ENCODE results near the gene RHOBTB3.

Gene RHOBTB3

GRCh38 chr5:95788493-95788892 is 57.4 kb downstream of the RHOBTB3 start:
- Histone ChIP-seq H3K36me3 (ENCODE audit: control insufficient read depth, insufficient read depth, low read length) (no peaks in the 10 kb centered on the region), H3K4me1 (ENCODE audit: control insufficient read depth, insufficient read depth, low read length) (no peaks in the 10 kb centered on the region), H3K27ac (ENCODE audit: low read depth, low read length) (no peak overlapping the region), H3K4me3 (ENCODE audit: low read depth, low read length) (no peak overlapping the region), H3K27me3 (ENCODE audit: control insufficient read depth, insufficient read depth, low read length) (no peaks in the 10 kb centered on the region), H3K9me3 (ENCODE audit: control insufficient read depth, insufficient read depth, low read length) (no peaks in the 10 kb centered on the region), H3K9ac (ENCODE audit: low read depth, low read length) (no peak overlapping the region)

GRCh38 chr5:95791751-95792150 is 60.6 kb downstream of the RHOBTB3 start:
- Histone ChIP-seq H3K27ac (ENCODE audit: low read depth, low read length) (no peak overlapping the region), H3K36me3 (ENCODE audit: control insufficient read depth, insufficient read depth, low read length) (no peaks in the 10 kb centered on the region)

GRCh38 chr5:95794070-95794516 is 63.0 kb downstream of the RHOBTB3 start:
- H3K4me1 ChIP-seq (ENCODE audit: control insufficient read depth, insufficient read depth, low read length) = no peaks in the 10 kb centered on the region
- H3K9ac ChIP-seq (ENCODE audit: low read depth, low read length) = no peak overlapping the region
- no peak overlapping the region for H3K4me3 ChIP-seq (ENCODE audit: low read depth, low read length)
- H3K9me3 ChIP-seq (ENCODE audit: control insufficient read depth, insufficient read depth, low read length) = no peaks in the 10 kb centered on the region
- H3K27ac ChIP-seq (ENCODE audit: low read depth, low read length) = no peak overlapping the region
- no peaks in the 10 kb centered on the region for H3K27me3 ChIP-seq (ENCODE audit: control insufficient read depth, insufficient read depth, low read length)
- no peaks in the 10 kb centered on the region for H3K36me3 ChIP-seq (ENCODE audit: control insufficient read depth, insufficient read depth, low read length)

More at GRCh38 chr5:95791751-95792150, 60.6 kb downstream of the RHOBTB3 start:
- Histone ChIP-seq H3K4me3 (ENCODE audit: low read depth, low read length) (no peak overlapping the region), H3K27me3 (ENCODE audit: control insufficient read depth, insufficient read depth, low read length) (no peaks in the 10 kb centered on the region), H3K4me1 (ENCODE audit: control insufficient read depth, insufficient read depth, low read length) (no peaks in the 10 kb centered on the region), H3K9me3 (ENCODE audit: control insufficient read depth, insufficient read depth, low read length) (no peaks in the 10 kb centered on the region), H3K9ac (ENCODE audit: low read depth, low read length) (no peak overlapping the region)

GRCh38 chr5:95797301-95797700 is 66.2 kb downstream of the RHOBTB3 start:
- Histone ChIP-seq H3K27me3 (ENCODE audit: control insufficient read depth, insufficient read depth, low read length) (no peaks in the 10 kb centered on the region), H3K9me3 (ENCODE audit: control insufficient read depth, insufficient read depth, low read length) (no peaks in the 10 kb centered on the region), H3K27ac (ENCODE audit: low read depth, low read length) (no peak overlapping the region), H3K36me3 (ENCODE audit: control insufficient read depth, insufficient read depth, low read length) (no peaks in the 10 kb centered on the region), H3K9ac (ENCODE audit: low read depth, low read length) (no peak overlapping the region), H3K4me3 (ENCODE audit: low read depth, low read length) (no peak overlapping the region), H3K4me1 (ENCODE audit: control insufficient read depth, insufficient read depth, low read length) (no peaks in the 10 kb centered on the region)

GRCh38 chr5:95798048-95798447 is 66.9 kb downstream of the RHOBTB3 start:
- H3K27ac ChIP-seq (ENCODE audit: low read depth, low read length) = no peak overlapping the region
- no peaks in the 10 kb centered on the region for H3K9me3 ChIP-seq (ENCODE audit: control insufficient read depth, insufficient read depth, low read length)
- H3K27me3 ChIP-seq (ENCODE audit: control insufficient read depth, insufficient read depth, low read length) = no peaks in the 10 kb centered on the region
- H3K36me3 ChIP-seq (ENCODE audit: control insufficient read depth, insufficient read depth, low read length) = no peaks in the 10 kb centered on the region
- H3K4me3 ChIP-seq (ENCODE audit: low read depth, low read length) = no peak overlapping the region
- no peaks in the 10 kb centered on the region for H3K4me1 ChIP-seq (ENCODE audit: control insufficient read depth, insufficient read depth, low read length)
- no peak overlapping the region for H3K9ac ChIP-seq (ENCODE audit: low read depth, low read length)

GRCh38 chr5:95798545-95798944 is 67.4 kb downstream of the RHOBTB3 start:
- H3K4me3 ChIP-seq (ENCODE audit: low read depth, low read length) = no peak overlapping the region
- no peaks in the 10 kb centered on the region for H3K27me3 ChIP-seq (ENCODE audit: control insufficient read depth, insufficient read depth, low read length)
- no peak overlapping the region for H3K9ac ChIP-seq (ENCODE audit: low read depth, low read length)
- no peaks in the 10 kb centered on the region for H3K36me3 ChIP-seq (ENCODE audit: control insufficient read depth, insufficient read depth, low read length)
- H3K27ac ChIP-seq (ENCODE audit: low read depth, low read length) = no peak overlapping the region
- H3K4me1 ChIP-seq (ENCODE audit: control insufficient read depth, insufficient read depth, low read length) = no peaks in the 10 kb centered on the region
- no peaks in the 10 kb centered on the region for H3K9me3 ChIP-seq (ENCODE audit: control insufficient read depth, insufficient read depth, low read length)

GRCh38 chr5:95799191-95799835 is 68.2 kb downstream of the RHOBTB3 start:
- no peak overlapping the region for H3K27ac ChIP-seq (ENCODE audit: low read depth, low read length)
- no peaks in the 10 kb centered on the region for H3K4me1 ChIP-seq (ENCODE audit: control insufficient read depth, insufficient read depth, low read length)
- H3K9ac ChIP-seq (ENCODE audit: low read depth, low read length) = no peak overlapping the region
- no peaks in the 10 kb centered on the region for H3K9me3 ChIP-seq (ENCODE audit: control insufficient read depth, insufficient read depth, low read length)
- no peaks in the 10 kb centered on the region for H3K36me3 ChIP-seq (ENCODE audit: control insufficient read depth, insufficient read depth, low read length)
- H3K4me3 ChIP-seq (ENCODE audit: low read depth, low read length) = no peak overlapping the region
- no peaks in the 10 kb centered on the region for H3K27me3 ChIP-seq (ENCODE audit: control insufficient read depth, insufficient read depth, low read length)

- Histone ChIP-seq H3K9me3 (ENCODE audit: control insufficient read depth, insufficient read depth, low read length) (no peaks in the 10 kb centered on the region), H3K4me1 (ENCODE audit: control insufficient read depth, insufficient read depth, low read length) (no peaks in the 10 kb centered on the region), H3K4me3 (ENCODE audit: low read depth, low read length) (no peak overlapping the region), H3K36me3 (ENCODE audit: control insufficient read depth, insufficient read depth, low read length) (no peaks in the 10 kb centered on the region), H3K9ac (ENCODE audit: low read depth, low read length) (no peak overlapping the region), H3K27ac (ENCODE audit: low read depth, low read length) (no peak overlapping the region), H3K27me3 (ENCODE audit: control insufficient read depth, insufficient read depth, low read length) (no peaks in the 10 kb centered on the region)
Observed at GRCh38 chr5:95800553-95800952, 69.4 kb downstream of the RHOBTB3 start.

GRCh38 chr5:95801532-95801931 is 70.4 kb downstream of the RHOBTB3 start:
- H3K4me1 ChIP-seq (ENCODE audit: control insufficient read depth, insufficient read depth, low read length) = no peaks in the 10 kb centered on the region
- H3K27me3 ChIP-seq (ENCODE audit: control insufficient read depth, insufficient read depth, low read length) = no peaks in the 10 kb centered on the region
- no peaks in the 10 kb centered on the region for H3K9me3 ChIP-seq (ENCODE audit: control insufficient read depth, insufficient read depth, low read length)
- H3K9ac ChIP-seq (ENCODE audit: low read depth, low read length) = no peak overlapping the region
- H3K27ac ChIP-seq (ENCODE audit: low read depth, low read length) = no peak overlapping the region
- H3K4me3 ChIP-seq (ENCODE audit: low read depth, low read length) = no peak overlapping the region
- no peaks in the 10 kb centered on the region for H3K36me3 ChIP-seq (ENCODE audit: control insufficient read depth, insufficient read depth, low read length)

GRCh38 chr5:95801961-95802360 is 70.8 kb downstream of the RHOBTB3 start:
- Histone ChIP-seq H3K36me3 (ENCODE audit: control insufficient read depth, insufficient read depth, low read length) (no peaks in the 10 kb centered on the region), H3K27ac (ENCODE audit: low read depth, low read length) (no peak overlapping the region), H3K9me3 (ENCODE audit: control insufficient read depth, insufficient read depth, low read length) (no peaks in the 10 kb centered on the region), H3K4me1 (ENCODE audit: control insufficient read depth, insufficient read depth, low read length) (no peaks in the 10 kb centered on the region), H3K27me3 (ENCODE audit: control insufficient read depth, insufficient read depth, low read length) (no peaks in the 10 kb centered on the region), H3K9ac (ENCODE audit: low read depth, low read length) (no peak overlapping the region), H3K4me3 (ENCODE audit: low read depth, low read length) (no peak overlapping the region)

GRCh38 chr5:95803271-95804148 is 72.4 kb downstream of the RHOBTB3 start:
- H3K36me3 ChIP-seq (ENCODE audit: control insufficient read depth, insufficient read depth, low read length) = no peaks in the 10 kb centered on the region
- H3K4me3 ChIP-seq (ENCODE audit: low read depth, low read length) = no peak overlapping the region
- no peaks in the 10 kb centered on the region for H3K27me3 ChIP-seq (ENCODE audit: control insufficient read depth, insufficient read depth, low read length)
- H3K9ac ChIP-seq (ENCODE audit: low read depth, low read length) = no peak overlapping the region
- H3K9me3 ChIP-seq (ENCODE audit: control insufficient read depth, insufficient read depth, low read length) = no peaks in the 10 kb centered on the region
- H3K27ac ChIP-seq (ENCODE audit: low read depth, low read length) = no peak overlapping the region
- no peaks in the 10 kb centered on the region for H3K4me1 ChIP-seq (ENCODE audit: control insufficient read depth, insufficient read depth, low read length)
